HCT116 (cell line): ENCODE data around the gene OSBPL5.

ENCODE experiments used
- CEBPB ChIP-seq: IDR thresholded peaks from 2 replicates; pipeline ENCODE4 v1.6.1; 2012; ENCODE audit warnings: low read depth
- CTCF ChIP-seq, 3 experiments: fragments of 200-600 bp in 1 of 3; sonication (generic) in 1 of 3; IDR thresholded peaks in 2 of 3; conservative IDR thresholded peaks in 1 of 3; 2 replicates each; pipeline ENCODE4 v1.5.1; 2012 to 2017; ENCODE audit warnings: low read depth in 2 of 3, low read length in 2 of 3, antibody characterized with exemption in 1 of 3, borderline replicate concordance in 1 of 3, control low read depth in 1 of 3, mild to moderate bottlenecking in 1 of 3, mixed read lengths in 1 of 3, mixed run types in 1 of 3, moderate library complexity in 1 of 3; ENCODE audit not compliant: insufficient read depth in 1 of 3
- EZH2 ChIP-seq: fragments of 200-600 bp; sonication (generic); IDR thresholded peaks from 2 replicates; pipeline ENCODE4 v1.6.1; 2017; ENCODE audit warnings: antibody characterized with exemption, mixed run types
- POLR2A ChIP-seq: IDR thresholded peaks from 2 replicates; pipeline ENCODE4 v1.7.0; 2011; ENCODE audit warnings: borderline replicate concordance; ENCODE audit not compliant: insufficient read depth, insufficient read length; ENCODE audit errors: extremely low read depth
- POLR2AphosphoS5 ChIP-seq: IDR thresholded peaks from 2 replicates; pipeline ENCODE4 v1.6.1; 2011; ENCODE audit warnings: mild to moderate bottlenecking, low read depth, low read length, moderate library complexity
- RAD21 ChIP-seq: IDR thresholded peaks from 2 replicates; pipeline ENCODE4 v1.6.1; 2012; ENCODE audit warnings: low read depth, mild to moderate bottlenecking
- REST ChIP-seq: IDR thresholded peaks from 2 replicates; pipeline ENCODE4 v1.6.1; 2012; ENCODE audit warnings: low read depth
- SIN3A ChIP-seq: IDR thresholded peaks from 2 replicates; pipeline ENCODE4 v1.6.1; 2012; ENCODE audit warnings: low read depth
- SP1 ChIP-seq: IDR thresholded peaks from 2 replicates; pipeline ENCODE4 v1.6.1; 2012; ENCODE audit warnings: low read depth
- TCF7L2 ChIP-seq: IDR thresholded peaks from 2 replicates; pipeline ENCODE4 v1.7.0; 2011; ENCODE audit warnings: borderline replicate concordance, inconsistent platforms; ENCODE audit not compliant: insufficient read depth, insufficient read length; ENCODE audit errors: extremely low read depth
- ZNF274 ChIP-seq: fragments of 200-500 bp; sonication (Bioruptor generic); IDR thresholded peaks from 2 replicates; pipeline ENCODE4 v1.6.1; 2014; ENCODE audit warnings: mild to moderate bottlenecking, low read depth, low read length, inconsistent platforms

- TF ChIP-seq POLR2A: no peak
- TF ChIP-seq ZNF274: no peak
- TF ChIP-seq POLR2AphosphoS5: no peak
- no peak for TF ChIP-seq RAD21
- no peak for TF ChIP-seq REST
- no peak for TF ChIP-seq SIN3A
- no peak for TF ChIP-seq TCF7L2
- TF ChIP-seq SP1: no peak
- no peak for TF ChIP-seq CTCF (IDR thresholded peaks at IDR 0.05 in 2 of 3, conservative IDR thresholded peaks at IDR 0.05 in 1 of 3; ENCODE audit: borderline replicate concordance in 1 of 3, insufficient read depth in 1 of 3, low read depth in 2 of 3, low read length in 2 of 3)
- TF ChIP-seq EZH2: no peak
- no peak for TF ChIP-seq CEBPB
Observed at GRCh38 chr11:3153291-3153861, 11.7 kb downstream of the OSBPL5 start.
